CD4-positive, alpha-beta T cell treated with Interferon alpha-2 for 1 hour (primary cell): ENCODE data around the gene HSPG2.
"Not testable (repeated sequence)": the region's sequence is repeated elsewhere in the genome, so short reads cannot be mapped to it uniquely, and the experiment has no call there.

Experiments
- DNase-seq, 2 donors: peaks; one replicate each; pipeline ENCODE4 v3.0.0-alpha.2; 2020 to 2022

Gene HSPG2

DNA sequence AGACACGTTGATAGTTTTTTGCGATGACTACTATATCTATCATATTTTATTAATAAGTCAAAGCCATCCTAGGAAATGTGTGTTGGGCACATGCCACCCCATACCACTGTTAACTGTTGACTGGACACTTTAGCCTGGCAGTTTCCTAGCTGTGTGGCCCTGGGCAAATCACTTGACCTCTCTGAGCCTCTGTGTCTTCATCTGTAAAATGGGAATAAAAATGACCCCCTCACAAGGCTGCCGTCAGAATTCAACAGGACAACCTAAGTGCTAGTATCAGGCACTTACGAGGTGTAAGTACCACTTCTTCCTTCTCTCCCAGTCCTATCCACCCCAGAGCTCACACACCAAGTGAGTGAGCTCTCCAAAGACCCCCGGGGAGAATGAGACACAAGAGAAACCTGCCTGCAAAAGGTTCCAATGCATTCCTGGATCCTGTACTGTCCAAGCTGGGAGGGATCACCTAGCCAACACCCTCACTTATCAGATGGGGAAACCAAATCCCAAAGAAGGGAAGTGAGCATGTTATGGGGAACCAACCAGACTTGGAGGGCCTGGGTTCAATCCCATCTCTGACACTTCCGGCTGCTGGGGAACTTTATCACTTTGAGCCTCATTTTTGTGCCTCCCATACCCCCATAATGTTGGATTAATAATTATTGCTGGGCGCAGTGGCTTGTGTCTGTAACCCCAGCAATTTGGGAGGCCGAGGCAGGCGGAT lies 24.9 kb downstream of the HSPG2 start:
- no peak for DNase-seq

DNA sequence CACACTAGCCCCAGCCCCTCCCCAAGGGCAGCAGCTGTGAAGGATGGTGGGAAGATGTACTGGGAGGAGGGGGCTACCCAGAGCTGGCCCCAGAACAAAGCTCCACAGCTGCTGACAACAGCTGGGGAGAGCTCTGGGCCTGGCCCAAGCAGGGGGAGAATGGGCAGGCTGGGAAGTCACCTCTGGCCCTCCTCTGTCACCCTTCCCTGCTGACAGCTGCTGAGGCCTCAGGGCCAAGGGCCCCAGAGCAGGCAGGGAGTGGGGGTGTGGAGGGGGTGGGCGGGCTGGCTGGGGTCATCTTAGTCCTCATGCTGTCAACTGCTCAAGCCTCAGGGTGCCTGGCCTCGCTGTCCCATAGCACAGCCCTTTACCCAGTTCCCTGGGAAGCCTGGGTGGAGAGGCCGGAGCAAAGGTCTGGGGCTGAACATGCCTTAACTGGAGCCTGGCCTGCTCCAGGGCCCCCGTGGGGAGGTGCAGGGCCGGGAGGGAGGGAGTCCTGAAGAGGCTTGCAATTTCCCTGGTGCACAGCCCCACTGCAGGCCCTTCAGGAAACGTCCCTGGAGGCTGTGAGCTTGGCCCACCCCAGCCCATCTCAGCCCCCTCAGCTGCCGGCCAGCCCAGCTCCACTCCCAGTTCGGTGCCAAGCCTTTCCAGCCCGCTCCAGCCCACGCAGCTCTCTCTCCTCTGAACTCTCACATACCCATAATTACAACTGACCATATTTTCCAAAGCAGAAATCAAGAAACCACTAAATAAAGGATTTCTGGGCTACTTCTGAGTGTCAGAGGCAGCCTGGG lies 25.7 kb downstream of the HSPG2 start:
- DNase-seq: no peak

DNA sequence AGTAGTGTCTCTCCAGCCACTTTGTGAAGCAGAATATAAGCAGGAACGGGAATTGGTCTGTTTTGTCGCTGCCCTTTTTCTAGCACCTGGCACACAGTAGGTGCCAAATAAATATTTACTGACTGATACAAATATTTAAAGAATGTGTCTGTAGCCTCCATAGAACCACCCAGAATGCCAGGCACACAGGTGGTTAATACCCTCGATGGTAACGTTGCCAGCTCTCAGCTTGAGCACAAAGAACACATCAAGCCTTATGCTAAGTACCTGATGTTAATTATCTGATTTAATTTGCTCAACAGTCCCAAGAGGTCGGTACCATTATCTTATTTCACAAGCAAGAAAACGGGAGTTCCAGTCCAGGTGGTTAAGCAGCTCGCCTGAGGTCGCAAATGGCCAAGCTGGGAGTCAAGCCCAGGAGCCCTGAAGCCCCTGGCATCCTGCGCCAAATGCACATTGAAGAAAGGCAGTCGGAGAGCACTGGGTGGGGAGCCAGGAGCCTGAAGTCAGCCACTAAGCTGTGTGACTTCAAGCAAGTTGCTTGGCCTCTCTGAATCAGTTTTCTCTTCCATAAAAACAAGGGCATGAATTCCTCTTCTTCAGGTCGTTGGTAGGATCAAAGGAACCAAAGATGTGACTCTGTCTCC lies 26.4 kb downstream of the HSPG2 start:
- DNase-seq: no peak

DNA sequence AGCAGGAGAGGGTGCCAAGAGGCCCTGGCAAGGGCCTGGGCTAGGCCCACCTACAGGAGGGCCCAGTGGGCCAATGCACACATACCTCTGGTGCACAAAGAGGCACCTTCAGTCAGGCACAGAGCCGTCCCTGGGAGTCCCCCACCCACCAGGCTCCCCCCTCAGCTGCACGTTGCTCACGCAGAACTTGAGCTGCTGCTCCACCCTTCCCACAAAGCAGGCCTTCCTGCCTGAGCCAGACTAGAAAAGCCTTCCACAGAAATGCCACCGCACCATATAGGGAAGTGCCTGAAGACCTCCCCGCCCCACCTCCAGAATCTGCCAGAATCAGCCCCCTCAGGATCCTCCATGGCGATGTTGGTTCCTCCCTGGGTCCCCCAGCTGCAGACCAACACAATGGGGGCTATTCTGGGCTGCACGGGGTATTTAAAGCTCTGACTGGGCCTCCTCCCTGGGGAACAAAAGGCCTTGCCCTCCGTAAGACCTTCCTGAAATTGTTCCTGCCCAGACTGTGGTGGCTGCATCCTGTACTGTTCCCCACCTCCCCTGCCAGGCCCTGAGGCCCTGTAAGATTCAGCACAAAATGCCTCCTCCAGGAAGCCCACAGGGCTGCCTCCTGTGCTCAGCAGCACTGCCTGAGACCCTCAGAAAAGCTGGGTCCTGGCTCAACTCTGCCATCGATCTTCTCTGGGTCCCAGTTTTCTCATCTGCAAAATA lies 27.2 kb downstream of the HSPG2 start:
- no peak for DNase-seq

DNA sequence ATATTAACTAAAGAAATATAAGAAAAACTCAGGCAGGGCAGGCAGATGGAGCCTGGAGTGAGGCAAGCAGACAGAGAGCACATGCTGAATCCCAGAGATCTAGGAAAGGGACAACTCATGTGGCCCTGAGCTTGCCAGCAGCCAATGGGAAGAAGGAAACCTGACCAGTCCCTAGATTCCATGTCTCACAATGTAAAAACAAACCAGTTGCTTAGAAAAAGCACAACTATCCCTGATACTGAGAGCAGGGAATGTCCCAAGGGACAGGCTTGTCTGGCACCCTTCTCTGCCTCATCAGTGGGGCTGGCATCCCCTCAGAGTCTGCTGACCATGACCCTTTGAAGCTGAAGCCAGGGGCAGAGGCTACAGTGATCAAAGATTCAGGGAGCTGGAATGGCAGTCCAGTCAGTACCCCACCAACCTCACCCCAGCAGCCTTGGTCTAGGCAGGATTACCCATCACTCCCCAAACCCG lies 27.8 kb downstream of the HSPG2 start:
- DNase-seq: no peak

DNA sequence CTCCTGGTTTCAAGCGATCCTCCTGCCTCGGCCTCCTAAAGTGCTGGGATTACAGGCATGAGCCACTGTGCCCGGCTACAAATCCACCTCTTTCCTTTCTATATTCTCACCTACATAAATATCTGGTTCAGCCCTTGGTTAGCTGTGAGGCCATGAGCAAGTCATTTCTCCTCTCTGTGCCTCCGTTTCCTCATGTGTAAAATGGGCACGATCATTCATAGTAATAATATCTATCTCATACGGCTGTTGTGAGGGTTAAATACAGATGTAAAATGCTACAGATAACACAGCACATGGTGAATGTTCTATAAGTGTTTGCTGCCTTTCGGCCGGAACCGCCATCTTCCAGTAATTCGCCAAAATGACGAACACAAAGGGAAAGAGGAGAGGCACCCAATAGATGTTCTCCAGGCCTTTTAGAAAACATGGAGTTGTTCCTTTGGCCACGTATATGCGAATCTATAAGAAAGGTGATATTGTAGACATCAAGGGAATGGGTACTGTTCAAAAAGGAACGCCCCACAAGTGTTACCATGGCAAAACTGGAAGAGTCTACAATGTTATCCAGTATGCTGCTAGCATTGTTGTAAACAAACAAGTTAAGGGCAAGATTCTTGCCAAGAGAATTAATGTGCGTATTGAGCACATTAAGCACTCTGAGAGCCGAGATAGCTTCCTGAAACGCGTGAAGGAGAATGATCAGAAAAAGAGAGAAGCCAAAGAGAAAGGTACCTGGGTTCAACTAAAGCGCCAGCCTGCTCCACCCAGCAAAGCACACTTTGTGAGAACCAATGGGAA lies 29.2 kb downstream of the HSPG2 start:
- DNase-seq: not testable (repeated sequence)

DNA sequence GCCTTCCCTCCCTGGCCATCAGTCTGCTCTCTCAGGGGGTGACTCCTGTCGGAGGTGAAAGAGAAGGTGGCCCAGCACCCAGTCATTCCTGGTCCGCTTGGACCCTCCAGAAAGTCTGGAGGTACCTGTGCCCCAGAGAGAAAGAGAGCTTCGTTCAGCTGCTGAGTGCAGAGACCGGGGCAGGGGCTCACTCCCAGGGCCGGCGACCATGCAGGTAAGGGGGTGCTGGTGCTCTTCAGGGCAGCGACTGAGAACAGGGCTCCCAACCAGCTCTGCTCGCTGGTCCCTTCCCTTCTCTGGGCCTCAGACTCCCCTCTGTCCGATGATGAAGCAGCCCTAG lies 30.1 kb downstream of the HSPG2 start:
- no peak for DNase-seq

DNA sequence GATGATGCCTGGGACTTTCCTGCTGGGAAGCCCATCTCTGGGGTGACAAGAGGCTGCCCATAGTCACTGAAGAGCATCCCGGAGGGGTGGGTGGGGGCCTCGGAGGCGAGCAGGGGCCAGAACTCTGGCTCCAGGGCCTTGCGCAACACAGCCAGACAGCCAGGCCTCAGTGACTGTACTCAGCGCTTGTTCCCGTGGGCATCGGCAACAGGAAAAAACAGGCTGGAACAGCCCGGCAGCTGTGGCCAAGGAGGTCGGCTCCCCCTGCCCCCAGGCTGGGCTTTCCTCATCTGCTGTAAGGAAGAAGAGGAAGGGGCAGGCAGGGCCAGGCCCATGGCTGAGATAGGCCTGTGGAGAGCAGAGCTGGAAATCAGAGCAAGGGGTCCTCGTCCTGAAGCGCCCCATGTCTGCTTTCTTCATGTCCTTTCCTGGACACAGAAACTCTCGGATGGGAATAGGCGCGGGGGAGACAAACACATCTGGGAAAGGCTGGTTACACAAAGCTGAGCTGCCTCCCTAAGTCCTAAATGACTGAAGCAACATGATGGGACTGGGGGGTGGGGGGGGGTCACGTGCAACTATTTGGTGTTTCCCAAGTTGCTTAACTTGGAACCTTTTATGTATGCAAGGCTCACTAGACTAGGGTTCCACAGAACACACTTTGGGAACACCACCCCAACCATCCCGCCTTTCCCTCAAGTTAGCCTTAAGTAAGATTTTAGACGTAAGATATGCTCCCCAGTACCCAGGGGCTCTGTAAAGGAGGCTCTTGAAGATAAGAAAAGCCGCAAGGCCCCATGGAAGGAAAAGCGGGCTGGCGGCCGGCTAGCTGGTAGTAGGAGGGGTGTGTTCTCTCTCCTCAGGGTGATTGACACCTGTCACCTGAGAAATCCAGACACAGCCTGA lies 30.7 kb downstream of the HSPG2 start:
- no peak for DNase-seq

DNA sequence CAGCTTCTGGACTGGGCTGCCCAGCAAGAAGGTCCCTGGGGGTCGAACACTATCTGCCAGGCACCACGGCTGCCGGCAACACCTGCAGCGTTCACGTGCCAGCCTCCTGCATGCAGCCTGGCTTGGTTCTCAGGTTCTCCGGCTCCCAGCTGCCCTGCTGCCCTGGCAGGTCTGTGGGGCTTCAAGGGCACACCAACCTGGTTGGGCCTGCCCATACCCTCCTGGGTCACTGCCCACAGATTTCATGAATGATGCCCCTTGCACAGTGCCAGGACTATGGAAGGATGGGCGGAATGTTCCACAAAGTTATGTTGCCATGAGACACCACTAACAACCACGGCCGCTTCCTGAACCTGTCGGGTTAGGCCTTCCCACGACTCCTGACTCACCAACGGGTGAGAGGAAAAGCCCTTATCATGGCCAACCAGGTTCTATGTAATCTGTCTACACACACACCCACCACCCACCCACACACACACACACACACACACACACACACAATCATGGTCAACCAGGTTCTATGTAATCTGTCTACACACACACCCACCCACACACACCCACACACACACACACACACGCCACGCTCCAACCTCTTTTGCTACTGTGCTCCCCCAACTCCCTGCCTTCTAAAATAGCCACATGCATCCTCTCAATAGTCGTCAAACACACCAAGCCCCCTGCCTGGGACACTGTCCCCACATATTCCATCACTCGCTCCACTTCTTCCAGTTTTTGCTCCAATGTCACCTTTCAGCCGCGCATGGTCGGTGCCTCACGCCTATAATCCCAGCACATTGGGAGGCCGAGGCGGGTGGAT lies 32.2 kb downstream of the HSPG2 start:
- DNase-seq: no peak

DNA sequence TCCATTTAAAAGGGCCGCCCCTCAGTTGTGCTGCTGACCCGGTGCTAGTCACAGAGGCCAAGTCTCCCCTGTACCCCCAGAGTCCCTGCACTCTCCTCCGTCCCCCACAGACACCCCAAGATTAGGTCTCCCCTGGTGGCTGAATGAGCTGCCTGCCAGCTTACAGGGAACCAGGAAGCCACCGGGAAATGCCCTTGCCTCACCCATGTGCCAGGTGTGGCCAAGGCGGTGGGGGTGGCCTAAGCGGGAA lies 32.7 kb downstream of the HSPG2 start:
- no peak for DNase-seq

DNA sequence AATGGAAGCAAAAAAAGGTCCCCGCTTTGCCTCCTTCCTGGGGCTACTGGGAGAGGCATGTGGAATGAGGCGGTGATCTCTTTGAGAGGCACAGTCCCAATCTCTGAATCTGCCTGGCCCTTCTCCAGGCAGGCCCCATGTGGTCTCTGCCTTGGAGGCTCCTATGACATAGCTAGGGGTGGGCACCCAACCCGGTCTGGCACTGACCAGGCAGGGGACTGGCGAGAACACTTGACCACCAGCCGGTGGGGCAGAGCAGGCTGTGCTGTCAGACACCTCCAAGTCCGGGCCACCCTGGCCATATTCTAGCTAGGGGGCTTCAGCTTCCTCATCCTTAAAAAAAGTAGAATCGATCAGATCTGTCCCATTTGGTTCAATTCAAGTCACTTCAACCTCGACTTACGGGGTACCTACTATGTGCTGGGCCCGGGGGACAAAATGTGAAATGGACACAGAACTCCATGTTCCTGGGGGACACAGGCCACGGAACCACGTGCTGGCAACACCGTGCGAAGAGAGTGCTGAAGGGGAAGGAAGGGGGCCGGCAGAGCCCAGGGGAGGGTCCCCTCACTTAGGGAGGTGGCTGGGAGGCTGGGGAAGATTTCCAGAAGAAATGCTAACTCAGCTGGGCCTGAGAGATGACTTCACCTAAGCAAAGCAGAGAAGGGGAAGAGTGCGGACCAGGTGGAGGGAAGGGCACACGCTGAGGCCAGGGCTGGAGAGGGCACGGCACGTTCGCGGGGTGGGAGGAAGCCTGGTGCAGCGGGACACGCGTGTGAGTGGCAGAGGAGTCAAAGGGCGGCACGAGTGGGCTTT lies 33.3 kb downstream of the HSPG2 start:
- DNase-seq: no peak

DNA sequence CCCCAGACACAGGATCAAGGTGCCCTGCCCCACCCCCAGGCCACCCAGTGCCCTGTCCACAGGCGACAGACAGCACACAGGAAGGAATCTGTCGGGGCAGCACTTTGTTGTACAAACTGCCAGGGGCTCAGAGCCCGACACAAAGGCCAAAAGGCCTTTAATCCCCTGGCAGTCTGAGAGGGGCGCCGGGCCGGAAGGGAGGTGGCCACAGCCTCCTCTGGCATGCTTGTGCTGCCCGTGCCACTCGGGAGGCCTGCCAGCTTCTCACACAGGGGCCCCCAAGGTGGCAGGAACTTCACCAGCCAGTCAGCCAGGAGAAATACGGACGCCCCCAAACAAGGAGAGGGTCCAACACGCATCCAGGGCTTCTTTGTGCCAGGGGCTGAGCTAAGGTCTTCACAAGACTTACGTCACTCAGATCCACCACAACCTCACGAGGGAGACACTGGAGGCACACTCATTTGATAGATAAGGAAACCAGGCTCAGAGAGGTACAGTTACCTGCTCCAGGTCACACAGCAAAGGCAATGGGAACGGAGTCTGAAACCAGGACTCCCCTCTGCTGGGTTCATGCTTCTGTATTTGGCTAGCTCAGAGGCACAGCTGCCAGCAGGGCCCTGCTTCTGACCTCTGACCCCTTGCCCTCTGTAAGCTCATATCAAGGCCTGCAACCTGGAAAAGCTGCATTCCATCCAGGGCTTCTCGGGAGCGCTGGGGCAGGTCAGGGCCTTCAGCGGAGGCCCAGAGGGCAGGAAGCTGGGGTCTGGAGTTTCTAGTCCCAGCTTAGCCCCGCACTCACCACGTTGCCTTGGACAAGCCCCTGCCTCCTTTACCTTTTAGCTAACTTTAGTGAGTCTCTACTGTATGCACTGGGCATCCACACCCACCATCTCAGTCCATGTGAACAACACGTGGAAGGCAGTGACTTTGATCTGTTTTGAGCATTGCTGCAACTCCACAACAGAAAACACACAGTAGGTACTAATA lies 34.8 kb downstream of the HSPG2 start:
- DNase-seq: no peak

DNA sequence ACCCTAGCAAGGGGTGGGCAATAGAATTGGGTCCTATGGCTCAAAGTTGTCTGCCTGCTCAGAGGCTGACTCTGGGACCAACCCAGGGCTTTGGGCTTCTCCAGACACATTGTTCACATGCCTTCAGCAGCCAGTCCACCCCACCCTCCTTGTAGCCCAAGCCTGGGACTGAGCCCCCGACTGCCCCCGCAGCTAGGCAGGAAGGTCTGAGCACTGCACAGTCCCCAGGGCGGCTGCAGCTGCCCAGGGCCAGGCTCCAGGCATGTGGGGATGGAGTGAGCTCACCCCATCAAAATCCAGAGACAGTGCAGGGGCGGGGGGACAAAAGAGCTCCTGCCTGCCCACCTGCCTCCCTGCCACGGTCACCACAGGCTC lies 35.6 kb downstream of the HSPG2 start:
- no peak for DNase-seq

DNA sequence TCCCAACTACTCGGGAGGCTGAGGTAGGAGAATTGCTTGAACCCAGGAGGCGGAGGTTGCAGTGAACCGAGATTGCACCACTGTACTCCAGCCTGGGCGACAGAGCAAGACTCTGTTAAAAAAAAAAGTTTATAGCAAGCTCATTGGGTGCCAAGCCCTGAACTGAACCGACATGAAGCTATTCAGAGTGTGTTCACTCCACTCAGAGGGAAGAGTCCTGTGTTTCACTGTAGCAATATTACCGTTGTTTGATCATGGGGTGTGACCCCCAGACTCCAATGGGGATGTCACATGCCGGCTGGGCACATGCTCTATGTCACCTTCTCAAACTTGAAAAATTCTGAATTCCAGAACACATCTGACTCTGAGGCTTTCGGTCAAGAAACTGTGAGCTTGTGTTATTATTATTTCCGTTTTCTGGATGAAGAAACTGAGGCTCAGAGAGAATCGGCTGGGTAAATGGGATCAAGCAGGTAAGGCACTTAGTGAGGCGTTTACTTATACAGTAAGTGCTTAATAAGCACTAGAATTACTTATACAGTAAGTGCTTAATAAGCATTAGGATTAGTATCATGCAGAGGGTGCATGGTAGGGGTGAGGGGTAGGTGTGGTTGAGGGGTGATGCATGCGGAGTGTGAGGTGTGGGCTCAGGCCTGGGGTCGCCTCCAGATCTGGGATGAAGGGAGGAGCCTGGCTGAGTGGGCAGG lies 36.2 kb downstream of the HSPG2 start:
- no peak for DNase-seq

DNA sequence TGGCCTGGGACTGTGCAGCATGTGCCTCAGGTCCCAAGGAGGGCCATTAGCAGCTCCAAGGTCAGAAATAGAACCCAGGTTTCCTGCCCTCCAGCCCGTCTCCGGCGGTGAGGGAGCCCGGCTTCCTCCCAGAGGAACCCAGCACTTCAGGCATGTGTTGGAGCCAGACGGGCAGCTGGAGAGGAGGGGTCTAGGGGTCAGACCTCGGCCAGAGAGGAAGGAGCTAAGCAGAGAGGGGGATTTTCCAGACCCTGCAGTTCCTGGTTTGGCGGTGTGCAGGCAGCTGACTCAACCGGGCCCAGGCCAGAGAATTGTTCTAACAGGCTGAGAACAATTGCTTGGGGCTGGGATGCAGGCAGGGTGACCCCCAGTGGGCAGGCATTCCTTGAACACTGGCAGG lies 37.1 kb downstream of the HSPG2 start:
- no peak for DNase-seq

DNA sequence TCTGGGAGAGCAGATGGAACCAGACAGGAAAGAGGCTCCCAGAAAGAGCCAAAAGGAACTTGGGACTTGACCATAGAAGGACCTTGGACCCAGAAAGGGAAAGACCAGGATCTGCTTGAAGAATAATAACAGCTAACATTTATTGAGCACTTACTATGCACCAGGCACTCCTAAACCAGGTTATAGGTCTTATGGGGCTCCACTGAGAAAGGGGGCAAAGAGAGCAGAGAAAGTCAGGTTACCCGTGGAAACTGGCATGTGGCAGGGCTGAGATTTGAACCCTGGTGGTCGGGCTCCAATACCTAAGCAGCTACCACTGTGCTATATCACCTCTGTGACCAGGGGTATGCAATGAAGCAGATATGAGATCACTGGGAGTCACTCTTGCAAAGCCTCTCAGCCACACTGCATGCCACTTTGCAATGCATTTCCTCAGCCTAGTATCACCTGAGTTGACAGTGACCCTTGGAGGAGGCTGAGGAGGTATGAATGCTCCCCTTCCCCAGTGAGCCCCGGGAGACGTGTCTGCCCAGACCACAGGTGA lies 37.8 kb downstream of the HSPG2 start:
- DNase-seq: no peak

DNA sequence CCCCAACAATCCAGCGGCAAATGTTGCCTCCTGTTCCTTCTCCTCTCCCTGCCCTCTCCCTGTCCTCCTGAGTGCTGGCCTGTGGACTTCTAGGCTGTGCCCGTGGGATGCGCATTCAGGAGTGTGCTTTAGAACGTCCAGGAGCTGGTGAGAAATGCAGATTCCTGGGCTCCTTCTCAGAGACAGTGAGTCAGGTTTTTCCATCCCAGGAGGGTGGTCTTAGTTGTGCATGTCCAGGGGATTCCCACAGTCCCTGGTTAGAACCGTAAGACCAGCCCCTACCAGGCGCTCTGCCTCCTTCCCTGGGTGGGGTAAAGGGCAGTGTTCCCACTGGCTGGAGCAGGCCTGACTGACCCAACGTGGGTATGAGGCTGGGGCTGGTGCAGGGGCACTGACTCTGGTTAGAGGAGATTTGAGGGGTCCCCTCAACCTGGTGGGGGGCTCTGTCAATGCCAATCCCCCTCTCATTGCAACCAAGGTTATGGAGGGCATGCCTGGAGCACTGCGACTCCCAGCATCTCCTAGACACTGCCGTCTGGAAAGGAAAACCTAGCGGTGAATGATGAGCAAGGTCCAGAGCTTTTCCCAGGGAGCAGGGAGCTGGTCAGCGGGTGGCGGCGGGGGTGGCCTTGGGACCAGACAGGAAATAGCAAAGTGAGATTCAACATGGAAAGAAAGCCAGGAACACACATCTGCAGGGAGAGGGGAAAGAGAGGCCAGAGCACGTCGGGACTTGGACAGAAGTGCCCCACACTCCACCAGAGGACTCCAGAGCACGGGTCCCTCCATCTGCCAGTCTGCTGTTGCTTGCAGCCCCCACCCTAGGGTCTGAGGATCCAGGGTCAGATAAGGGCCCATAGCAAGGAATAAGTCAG lies 38.5 kb downstream of the HSPG2 start:
- no peak for DNase-seq
